ENCODE measurements around the gene EMILIN3.

- TF ChIP-seq, protein P1, sequence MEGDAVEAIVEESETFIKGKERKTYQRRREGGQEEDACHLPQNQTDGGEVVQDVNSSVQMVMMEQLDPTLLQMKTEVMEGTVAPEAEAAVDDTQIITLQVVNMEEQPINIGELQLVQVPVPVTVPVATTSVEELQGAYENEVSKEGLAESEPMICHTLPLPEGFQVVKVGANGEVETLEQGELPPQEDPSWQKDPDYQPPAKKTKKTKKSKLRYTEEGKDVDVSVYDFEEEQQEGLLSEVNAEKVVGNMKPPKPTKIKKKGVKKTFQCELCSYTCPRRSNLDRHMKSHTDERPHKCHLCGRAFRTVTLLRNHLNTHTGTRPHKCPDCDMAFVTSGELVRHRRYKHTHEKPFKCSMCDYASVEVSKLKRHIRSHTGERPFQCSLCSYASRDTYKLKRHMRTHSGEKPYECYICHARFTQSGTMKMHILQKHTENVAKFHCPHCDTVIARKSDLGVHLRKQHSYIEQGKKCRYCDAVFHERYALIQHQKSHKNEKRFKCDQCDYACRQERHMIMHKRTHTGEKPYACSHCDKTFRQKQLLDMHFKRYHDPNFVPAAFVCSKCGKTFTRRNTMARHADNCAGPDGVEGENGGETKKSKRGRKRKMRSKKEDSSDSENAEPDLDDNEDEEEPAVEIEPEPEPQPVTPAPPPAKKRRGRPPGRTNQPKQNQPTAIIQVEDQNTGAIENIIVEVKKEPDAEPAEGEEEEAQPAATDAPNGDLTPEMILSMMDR (IDR thresholded peaks at IDR 0.05; ENCODE audit: extremely low read depth in 1 of 2, insufficient read depth in 1 of 2, low read depth in 1 of 2, low read length in 2 of 2), result no peak
- TF ChIP-seq POLR2A (IDR thresholded peaks at IDR 0.05; ENCODE audit: low read depth, low read length) (no peak), POLR2AphosphoS5 (IDR thresholded peaks at IDR 0.05; ENCODE audit: insufficient read depth, low read depth, low read length) (no peak), EZH2 (IDR thresholded peaks at IDR 0.05; ENCODE audit: borderline replicate concordance, low read depth, low read length, severe bottlenecking) (no peak), FOS (IDR thresholded peaks at IDR 0.05; ENCODE audit: borderline replicate concordance, insufficient read depth, low read length) (no peak), MYC (IDR thresholded peaks at IDR 0.05; ENCODE audit: low read depth, low read length) (no peak)
- TF ChIP-seq, protein P2, sequence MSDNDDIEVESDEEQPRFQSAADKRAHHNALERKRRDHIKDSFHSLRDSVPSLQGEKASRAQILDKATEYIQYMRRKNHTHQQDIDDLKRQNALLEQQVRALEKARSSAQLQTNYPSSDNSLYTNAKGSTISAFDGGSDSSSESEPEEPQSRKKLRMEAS (IDR thresholded peaks at IDR 0.05; ENCODE audit: insufficient read depth, insufficient read length), result no peak
Measured at GRCh38 chr20:41406353-41406752, 39.7 kb upstream of the EMILIN3 start.
